Measurements from ENCODE around the gene CTNND2. TPM values are rescaled to one million over a fixed set of nuclear protein-coding genes. Genes with fewer than 3 reads are reported as not detected.

Gene CTNND2
- total and polyA plus RNA-seq, 10 of the 15 experiments (the other 5 are each of a cell fraction or from before 2014, with no cell fraction given), result 0.02 to 0.16 (median 0.04) TPM; not detected in 7

DNA sequence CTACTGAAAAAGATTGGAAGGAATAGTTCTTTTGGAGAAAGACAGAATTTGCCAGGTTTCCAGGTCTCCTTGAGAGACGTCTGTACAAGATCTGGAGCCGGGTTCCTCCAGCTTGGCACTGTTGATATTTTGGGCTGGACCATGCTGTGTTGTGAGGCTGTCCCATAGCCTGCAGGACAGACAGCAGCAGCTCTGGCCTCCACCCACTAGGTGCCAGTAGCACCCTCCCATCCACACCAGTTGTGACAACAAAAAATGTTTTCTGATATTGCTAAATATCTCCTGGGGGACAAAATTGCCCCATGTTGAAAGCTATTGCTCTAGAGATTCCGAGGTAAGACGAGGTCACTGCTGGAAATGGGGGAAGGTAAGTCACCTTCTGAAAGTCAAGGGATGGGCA is 855.5 kb downstream of the CTNND2 start (continued):
- TF ChIP-seq, protein P1, sequence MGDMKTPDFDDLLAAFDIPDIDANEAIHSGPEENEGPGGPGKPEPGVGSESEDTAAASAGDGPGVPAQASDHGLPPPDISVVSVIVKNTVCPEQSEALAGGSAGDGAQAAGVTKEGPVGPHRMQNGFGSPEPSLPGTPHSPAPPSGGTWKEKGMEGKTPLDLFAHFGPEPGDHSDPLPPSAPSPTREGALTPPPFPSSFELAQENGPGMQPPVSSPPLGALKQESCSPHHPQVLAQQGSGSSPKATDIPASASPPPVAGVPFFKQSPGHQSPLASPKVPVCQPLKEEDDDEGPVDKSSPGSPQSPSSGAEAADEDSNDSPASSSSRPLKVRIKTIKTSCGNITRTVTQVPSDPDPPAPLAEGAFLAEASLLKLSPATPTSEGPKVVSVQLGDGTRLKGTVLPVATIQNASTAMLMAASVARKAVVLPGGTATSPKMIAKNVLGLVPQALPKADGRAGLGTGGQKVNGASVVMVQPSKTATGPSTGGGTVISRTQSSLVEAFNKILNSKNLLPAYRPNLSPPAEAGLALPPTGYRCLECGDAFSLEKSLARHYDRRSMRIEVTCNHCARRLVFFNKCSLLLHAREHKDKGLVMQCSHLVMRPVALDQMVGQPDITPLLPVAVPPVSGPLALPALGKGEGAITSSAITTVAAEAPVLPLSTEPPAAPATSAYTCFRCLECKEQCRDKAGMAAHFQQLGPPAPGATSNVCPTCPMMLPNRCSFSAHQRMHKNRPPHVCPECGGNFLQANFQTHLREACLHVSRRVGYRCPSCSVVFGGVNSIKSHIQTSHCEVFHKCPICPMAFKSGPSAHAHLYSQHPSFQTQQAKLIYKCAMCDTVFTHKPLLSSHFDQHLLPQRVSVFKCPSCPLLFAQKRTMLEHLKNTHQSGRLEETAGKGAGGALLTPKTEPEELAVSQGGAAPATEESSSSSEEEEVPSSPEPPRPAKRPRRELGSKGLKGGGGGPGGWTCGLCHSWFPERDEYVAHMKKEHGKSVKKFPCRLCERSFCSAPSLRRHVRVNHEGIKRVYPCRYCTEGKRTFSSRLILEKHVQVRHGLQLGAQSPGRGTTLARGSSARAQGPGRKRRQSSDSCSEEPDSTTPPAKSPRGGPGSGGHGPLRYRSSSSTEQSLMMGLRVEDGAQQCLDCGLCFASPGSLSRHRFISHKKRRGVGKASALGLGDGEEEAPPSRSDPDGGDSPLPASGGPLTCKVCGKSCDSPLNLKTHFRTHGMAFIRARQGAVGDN (IDR thresholded peaks at IDR 0.05), result no peak
- TF ChIP-seq, protein P2, sequence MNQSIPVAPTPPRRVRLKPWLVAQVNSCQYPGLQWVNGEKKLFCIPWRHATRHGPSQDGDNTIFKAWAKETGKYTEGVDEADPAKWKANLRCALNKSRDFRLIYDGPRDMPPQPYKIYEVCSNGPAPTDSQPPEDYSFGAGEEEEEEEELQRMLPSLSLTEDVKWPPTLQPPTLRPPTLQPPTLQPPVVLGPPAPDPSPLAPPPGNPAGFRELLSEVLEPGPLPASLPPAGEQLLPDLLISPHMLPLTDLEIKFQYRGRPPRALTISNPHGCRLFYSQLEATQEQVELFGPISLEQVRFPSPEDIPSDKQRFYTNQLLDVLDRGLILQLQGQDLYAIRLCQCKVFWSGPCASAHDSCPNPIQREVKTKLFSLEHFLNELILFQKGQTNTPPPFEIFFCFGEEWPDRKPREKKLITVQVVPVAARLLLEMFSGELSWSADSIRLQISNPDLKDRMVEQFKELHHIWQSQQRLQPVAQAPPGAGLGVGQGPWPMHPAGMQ (IDR thresholded peaks at IDR 0.05; ENCODE audit: borderline replicate concordance), result no peak
- TF ChIP-seq TCF7 (IDR thresholded peaks at IDR 0.05; ENCODE audit: borderline replicate concordance) (no peak), CBFB (IDR thresholded peaks at IDR 0.05; ENCODE audit: low read depth) (no peak), BMI1 (IDR thresholded peaks at IDR 0.05; ENCODE audit: borderline replicate concordance) (no peak), POLR2AphosphoS5 (IDR thresholded peaks at IDR 0.05; ENCODE audit: low read length) (no peak)
- TF ChIP-seq, protein P3, sequence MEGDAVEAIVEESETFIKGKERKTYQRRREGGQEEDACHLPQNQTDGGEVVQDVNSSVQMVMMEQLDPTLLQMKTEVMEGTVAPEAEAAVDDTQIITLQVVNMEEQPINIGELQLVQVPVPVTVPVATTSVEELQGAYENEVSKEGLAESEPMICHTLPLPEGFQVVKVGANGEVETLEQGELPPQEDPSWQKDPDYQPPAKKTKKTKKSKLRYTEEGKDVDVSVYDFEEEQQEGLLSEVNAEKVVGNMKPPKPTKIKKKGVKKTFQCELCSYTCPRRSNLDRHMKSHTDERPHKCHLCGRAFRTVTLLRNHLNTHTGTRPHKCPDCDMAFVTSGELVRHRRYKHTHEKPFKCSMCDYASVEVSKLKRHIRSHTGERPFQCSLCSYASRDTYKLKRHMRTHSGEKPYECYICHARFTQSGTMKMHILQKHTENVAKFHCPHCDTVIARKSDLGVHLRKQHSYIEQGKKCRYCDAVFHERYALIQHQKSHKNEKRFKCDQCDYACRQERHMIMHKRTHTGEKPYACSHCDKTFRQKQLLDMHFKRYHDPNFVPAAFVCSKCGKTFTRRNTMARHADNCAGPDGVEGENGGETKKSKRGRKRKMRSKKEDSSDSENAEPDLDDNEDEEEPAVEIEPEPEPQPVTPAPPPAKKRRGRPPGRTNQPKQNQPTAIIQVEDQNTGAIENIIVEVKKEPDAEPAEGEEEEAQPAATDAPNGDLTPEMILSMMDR (IDR thresholded peaks at IDR 0.05 in 2 of 3, conservative IDR thresholded peaks at IDR 0.05 in 1 of 3; ENCODE audit: control insufficient read depth in 2 of 3, extremely low read depth in 1 of 3, insufficient read depth in 1 of 3, low read depth in 3 of 3, low read length in 3 of 3), result peak in 2 of 3 experiments; percentile 35 to 41; a peak in 3 of 6 replicates

Data from GM12878 (cell line).